HEK293 (cell line): ENCODE results near the gene MYO1C.

ENCODE experiments used
- BCL11B ChIP-seq: fragments of 450-650 bp; formaldehyde crosslinking; IDR thresholded peaks from 2 replicates; pipeline ENCODE4 v1.5.1; 2016; ENCODE audit warnings: low read depth, missing biosample characterization, missing genetic modification characterization
- FEZF1 ChIP-seq: fragments of 450-650 bp; formaldehyde crosslinking; IDR thresholded peaks from 2 replicates; pipeline ENCODE4 v1.5.1; 2016; ENCODE audit warnings: missing biosample characterization, missing genetic modification characterization
- GLIS1 ChIP-seq: fragments of 450-650 bp; formaldehyde crosslinking; IDR thresholded peaks from 2 replicates; pipeline ENCODE4 v1.5.1; 2016; ENCODE audit warnings: missing biosample characterization, missing genetic modification characterization
- IKZF3 ChIP-seq: fragments of 450-650 bp; IDR thresholded peaks from 2 replicates; pipeline ENCODE4 v1.5.0; 2018; ENCODE audit warnings: missing biosample characterization, mild to moderate bottlenecking, missing genetic modification characterization, moderate library complexity
- KLF10 ChIP-seq: fragments of 450-650 bp; IDR thresholded peaks from 2 replicates; pipeline ENCODE4 v1.5.1; 2018; ENCODE audit warnings: missing biosample characterization, mild to moderate bottlenecking, missing genetic modification characterization
- MZF1 ChIP-seq: fragments of 450-650 bp; formaldehyde crosslinking; IDR thresholded peaks from 2 replicates; pipeline ENCODE4 v1.5.1; 2017; ENCODE audit warnings: missing biosample characterization, missing genetic modification characterization, borderline replicate concordance
- PBX3 ChIP-seq: sonication (generic); formaldehyde crosslinking; IDR thresholded peaks from 2 replicates; pipeline ENCODE4 v1.8.1; 2022; ENCODE audit warnings: mild to moderate bottlenecking, moderate library complexity, missing genetic modification reagents
- PRDM1 ChIP-seq: fragments of 450-650 bp; formaldehyde crosslinking; IDR thresholded peaks from 2 replicates; pipeline ENCODE4; 2016; ENCODE audit warnings: missing biosample characterization, missing genetic modification characterization
- SP2 ChIP-seq: fragments of 450-650 bp; formaldehyde crosslinking; IDR thresholded peaks from 2 replicates; pipeline ENCODE4 v1.5.1; 2016; ENCODE audit warnings: missing biosample characterization, missing genetic modification characterization
- YY1 ChIP-seq: fragments of 450-650 bp; formaldehyde crosslinking; IDR thresholded peaks from 2 replicates; pipeline ENCODE4 v1.5.1; 2018; ENCODE audit warnings: missing biosample characterization, missing genetic modification characterization
- ZBTB20 ChIP-seq: fragments of 450-650 bp; formaldehyde crosslinking; IDR thresholded peaks from 2 replicates; pipeline ENCODE4 v1.5.1; 2016; ENCODE audit warnings: missing biosample characterization, missing genetic modification characterization
- ZBTB49 ChIP-seq: fragments of 450-650 bp; formaldehyde crosslinking; IDR thresholded peaks from 2 replicates; pipeline ENCODE4 v1.5.1; 2016; ENCODE audit warnings: missing biosample characterization, missing genetic modification characterization, low read depth
- ZFHX2 ChIP-seq: fragments of 450-650 bp; formaldehyde crosslinking; conservative IDR thresholded peaks from 2 replicates; pipeline ENCODE4 v1.5.1; 2016; ENCODE audit warnings: missing biosample characterization, missing genetic modification characterization
- ZFP69B ChIP-seq: fragments of 450-650 bp; formaldehyde crosslinking; IDR thresholded peaks from 2 replicates; pipeline ENCODE4 v1.5.1; 2016; ENCODE audit warnings: missing biosample characterization, missing genetic modification characterization
- ZNF155 ChIP-seq: fragments of 450-650 bp; formaldehyde crosslinking; IDR thresholded peaks from 2 replicates; pipeline ENCODE4 v1.5.1; 2016; ENCODE audit warnings: missing biosample characterization, missing genetic modification characterization
- ZNF157 ChIP-seq: fragments of 450-650 bp; formaldehyde crosslinking; IDR thresholded peaks from 2 replicates; pipeline ENCODE4 v1.5.1; 2016; ENCODE audit warnings: missing biosample characterization, missing genetic modification characterization
- ZNF16 ChIP-seq: fragments of 450-650 bp; formaldehyde crosslinking; IDR thresholded peaks from 2 replicates; pipeline ENCODE4 v1.5.1; 2016; ENCODE audit warnings: low read depth, missing biosample characterization, missing genetic modification characterization
- ZNF174 ChIP-seq: fragments of 450-650 bp; formaldehyde crosslinking; IDR thresholded peaks from 2 replicates; pipeline ENCODE4 v1.5.0; 2017; ENCODE audit warnings: missing biosample characterization, mild to moderate bottlenecking, missing genetic modification characterization
- ZNF211 ChIP-seq: fragments of 450-650 bp; formaldehyde crosslinking; IDR thresholded peaks from 2 replicates; pipeline ENCODE4 v1.5.1; 2016; ENCODE audit warnings: low read depth, missing biosample characterization, missing genetic modification characterization
- ZNF24 ChIP-seq: fragments of 450-650 bp; formaldehyde crosslinking; IDR thresholded peaks from 2 replicates; pipeline ENCODE4 v1.5.1; 2016; ENCODE audit warnings: missing biosample characterization, missing genetic modification characterization
- ZNF266 ChIP-seq: fragments of 450-650 bp; formaldehyde crosslinking; IDR thresholded peaks from 2 replicates; pipeline ENCODE4 v1.5.1; 2016; ENCODE audit warnings: missing biosample characterization, missing genetic modification characterization, low read depth
- ZNF341 ChIP-seq: fragments of 450-650 bp; formaldehyde crosslinking; IDR thresholded peaks from 2 replicates; pipeline ENCODE4; 2016; ENCODE audit warnings: low read depth, missing biosample characterization, missing genetic modification characterization
- ZNF501 ChIP-seq: fragments of 450-650 bp; formaldehyde crosslinking; IDR thresholded peaks from 2 replicates; pipeline ENCODE4 v1.5.1; 2016; ENCODE audit warnings: missing biosample characterization, missing genetic modification characterization
- ZNF596 ChIP-seq: fragments of 450-650 bp; IDR thresholded peaks from 2 replicates; pipeline ENCODE4 v1.5.0; 2018; ENCODE audit warnings: missing biosample characterization, mild to moderate bottlenecking, missing genetic modification characterization, moderate library complexity
- ZNF639 ChIP-seq: fragments of 450-650 bp; formaldehyde crosslinking; IDR thresholded peaks from 2 replicates; pipeline ENCODE4 v1.5.1; 2016; ENCODE audit warnings: missing biosample characterization, missing genetic modification characterization
- ZNF645 ChIP-seq: fragments of 450-650 bp; formaldehyde crosslinking; IDR thresholded peaks from 2 replicates; pipeline ENCODE4; 2016; ENCODE audit warnings: missing biosample characterization, missing genetic modification characterization
- ZNF658 ChIP-seq: fragments of 450-650 bp; formaldehyde crosslinking; IDR thresholded peaks from 2 replicates; pipeline ENCODE4; 2016; ENCODE audit warnings: missing biosample characterization, missing genetic modification characterization
- ZNF660 ChIP-seq: fragments of 450-650 bp; IDR thresholded peaks from 2 replicates; pipeline ENCODE4 v1.5.1; 2018; ENCODE audit warnings: missing biosample characterization, mild to moderate bottlenecking, missing genetic modification characterization
- ZNF677 ChIP-seq: fragments of 450-650 bp; IDR thresholded peaks from 2 replicates; pipeline ENCODE4 v1.5.0; 2018; ENCODE audit warnings: missing biosample characterization, mild to moderate bottlenecking, missing genetic modification characterization, moderate library complexity
- ZNF692 ChIP-seq: fragments of 450-650 bp; formaldehyde crosslinking; IDR thresholded peaks from 2 replicates; pipeline ENCODE4 v1.5.1; 2016; ENCODE audit warnings: missing biosample characterization, missing genetic modification characterization
- ZNF76 ChIP-seq: fragments of 450-650 bp; formaldehyde crosslinking; IDR thresholded peaks from 2 replicates; pipeline ENCODE4; 2016; ENCODE audit warnings: low read depth, missing biosample characterization, missing genetic modification characterization, borderline replicate concordance

MYO1C gene

GRCh38 chr17:1455797-1456599 is 36.5 kb downstream of the MYO1C start, which contains the start of gene CRK (continued):
- no peak for TF ChIP-seq ZNF645
- TF ChIP-seq YY1 (tag by site-specific recombination), result peak; percentile 96
- 0 out of 2 replicates have a peak, but pooled peaks have one; percentile 14 for TF ChIP-seq IKZF3 (tag by site-specific recombination)
- TF ChIP-seq SP2 (tag by site-specific recombination), result peak; percentile 79
- no peak for TF ChIP-seq ZNF266 (tag by site-specific recombination)
- TF ChIP-seq ZNF211 (tag by site-specific recombination), result no peak
- 0 out of 2 replicates have a peak, but pooled peaks have one; percentile 26 for TF ChIP-seq ZFP69B (tag by site-specific recombination)
- TF ChIP-seq ZNF677 (tag by site-specific recombination), result 0 out of 2 replicates have a peak, but pooled peaks have one; percentile 47
- TF ChIP-seq ZNF16, result no peak
- no peak for TF ChIP-seq ZNF24 (tag by site-specific recombination)
- TF ChIP-seq ZNF501, result 0 out of 2 replicates have a peak, but pooled peaks have one; percentile 12
- TF ChIP-seq PBX3 (CRISPR knock-in tag), result peak; percentile 6
- no peak for TF ChIP-seq FEZF1 (tag by site-specific recombination)
- no peak for TF ChIP-seq BCL11B (tag by site-specific recombination)
- no peak for TF ChIP-seq ZBTB49 (tag by site-specific recombination)
- no peak for TF ChIP-seq ZNF157
- TF ChIP-seq PRDM1 (tag by site-specific recombination), result no peak
- no peak for TF ChIP-seq ZNF155 (tag by site-specific recombination)
- TF ChIP-seq ZNF341, result 0 out of 2 replicates have a peak, but pooled peaks have one; percentile 1
- no peak; the same call in 1 of the 2 replicates for TF ChIP-seq ZFHX2 (tag by site-specific recombination)
- peak; percentile 97 for TF ChIP-seq GLIS1 (tag by site-specific recombination)
- peak; percentile 38; the same call in 1 of the 2 replicates for TF ChIP-seq ZNF692 (tag by site-specific recombination)
- peak; percentile 9; the same call in 1 of the 2 replicates for TF ChIP-seq ZBTB20 (tag by site-specific recombination)
- TF ChIP-seq ZNF639 (tag by site-specific recombination), result no peak
- TF ChIP-seq ZNF174 (tag by site-specific recombination), result no peak
- TF ChIP-seq ZNF660 (tag by site-specific recombination), result peak; percentile 76
- peak; percentile 55; the same call in 1 of the 2 replicates for TF ChIP-seq ZNF596 (tag by site-specific recombination)
- no peak for TF ChIP-seq MZF1 (tag by site-specific recombination)
- TF ChIP-seq ZNF76 (tag by site-specific recombination), result peak; percentile 94
- no peak for TF ChIP-seq ZNF658 (tag by site-specific recombination)
- TF ChIP-seq KLF10, result peak; percentile 75
